GM21381 (cell line): ENCODE measurements around the gene NEUROD4.

Experiments
- ATAC-seq: cut with Tn5 transposase; IDR thresholded peaks from one replicate; pipeline ENCODE4 v1.9.1; 2021; ENCODE audit warnings: mild to moderate bottlenecking, moderate library complexity; ENCODE audit not compliant: unreplicated experiment

NEUROD4 gene

DNA sequence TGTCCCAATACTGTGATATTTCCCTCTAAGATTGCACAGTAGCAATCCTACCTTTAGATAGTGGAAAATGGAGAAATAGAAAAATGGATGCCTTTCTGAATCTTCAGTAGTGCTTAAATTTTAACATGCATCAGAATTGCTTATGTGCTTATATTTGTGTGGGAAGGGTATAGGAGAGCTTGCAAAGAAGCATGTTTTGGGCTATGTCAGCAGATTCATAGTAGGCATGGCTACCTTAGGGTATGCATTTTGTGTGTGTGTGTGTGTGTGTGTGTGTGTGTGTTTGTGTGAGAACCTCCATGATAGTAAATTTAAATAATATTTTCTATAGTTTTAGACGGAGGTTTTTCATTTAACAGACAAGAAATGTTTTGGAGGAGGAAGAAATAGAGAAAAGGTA is 38.3 kb downstream of the NEUROD4 start:
- ATAC-seq: no peak

GRCh38 chr12:55058776-55059175 is 39.0 kb downstream of the NEUROD4 start:
- no peak for ATAC-seq

- ATAC-seq: peak; percentile 99
Observed at GRCh38 chr12:55060470-55060869, 40.7 kb downstream of the NEUROD4 start.

DNA sequence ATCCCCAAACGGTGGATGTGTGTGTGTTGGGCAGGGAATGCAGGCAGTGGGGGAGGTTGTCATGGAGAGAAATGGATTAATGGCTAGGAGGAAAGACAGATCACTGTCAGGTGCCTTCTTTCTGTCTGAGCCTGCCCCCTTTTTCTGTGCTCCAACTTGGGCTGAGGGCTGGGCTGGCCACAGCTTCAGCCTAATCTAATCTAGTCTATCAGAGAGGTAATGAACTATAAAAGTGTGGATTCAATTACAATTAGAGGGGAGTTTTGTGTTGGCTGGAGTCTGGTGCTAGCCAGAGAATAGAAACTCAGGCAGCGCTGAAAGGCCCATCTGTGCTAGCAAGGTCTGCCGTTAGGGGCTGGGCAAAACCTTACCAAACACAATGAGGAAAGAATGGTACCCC is 41.2 kb downstream of the NEUROD4 start:
- ATAC-seq: no peak

- no peak for ATAC-seq
Observed at GRCh38 chr12:55063291-55063690, 43.5 kb downstream of the NEUROD4 start.

GRCh38 chr12:55065535-55065934 is 45.8 kb downstream of the NEUROD4 start:
- no peak for ATAC-seq

- ATAC-seq: no peak
Observed at GRCh38 chr12:55067701-55068100, 47.9 kb downstream of the NEUROD4 start.

- peak; percentile 59 for ATAC-seq
Observed at GRCh38 chr12:55068416-55069010, 48.7 kb downstream of the NEUROD4 start.

DNA sequence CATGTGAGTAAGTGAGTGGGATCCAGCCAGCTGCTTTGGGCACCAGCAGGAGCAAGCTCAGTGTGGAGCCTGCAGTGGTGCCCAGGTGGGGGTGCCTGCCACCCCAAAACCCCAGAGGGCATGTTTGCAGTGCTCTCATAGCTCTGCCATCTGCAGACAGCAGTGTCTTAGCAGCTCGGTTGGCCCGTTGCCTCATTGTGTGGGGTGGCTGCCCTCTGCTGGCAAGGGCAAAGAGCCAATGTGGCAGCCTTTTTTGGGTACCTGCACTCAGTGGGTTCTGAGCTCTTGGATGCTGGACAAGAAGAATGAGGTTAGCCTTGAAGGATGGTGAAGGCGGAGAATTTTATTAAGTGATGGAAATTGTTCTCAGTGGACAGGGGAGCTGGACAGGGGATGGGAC is 52.3 kb downstream of the NEUROD4 start:
- ATAC-seq: peak; percentile 50

DNA sequence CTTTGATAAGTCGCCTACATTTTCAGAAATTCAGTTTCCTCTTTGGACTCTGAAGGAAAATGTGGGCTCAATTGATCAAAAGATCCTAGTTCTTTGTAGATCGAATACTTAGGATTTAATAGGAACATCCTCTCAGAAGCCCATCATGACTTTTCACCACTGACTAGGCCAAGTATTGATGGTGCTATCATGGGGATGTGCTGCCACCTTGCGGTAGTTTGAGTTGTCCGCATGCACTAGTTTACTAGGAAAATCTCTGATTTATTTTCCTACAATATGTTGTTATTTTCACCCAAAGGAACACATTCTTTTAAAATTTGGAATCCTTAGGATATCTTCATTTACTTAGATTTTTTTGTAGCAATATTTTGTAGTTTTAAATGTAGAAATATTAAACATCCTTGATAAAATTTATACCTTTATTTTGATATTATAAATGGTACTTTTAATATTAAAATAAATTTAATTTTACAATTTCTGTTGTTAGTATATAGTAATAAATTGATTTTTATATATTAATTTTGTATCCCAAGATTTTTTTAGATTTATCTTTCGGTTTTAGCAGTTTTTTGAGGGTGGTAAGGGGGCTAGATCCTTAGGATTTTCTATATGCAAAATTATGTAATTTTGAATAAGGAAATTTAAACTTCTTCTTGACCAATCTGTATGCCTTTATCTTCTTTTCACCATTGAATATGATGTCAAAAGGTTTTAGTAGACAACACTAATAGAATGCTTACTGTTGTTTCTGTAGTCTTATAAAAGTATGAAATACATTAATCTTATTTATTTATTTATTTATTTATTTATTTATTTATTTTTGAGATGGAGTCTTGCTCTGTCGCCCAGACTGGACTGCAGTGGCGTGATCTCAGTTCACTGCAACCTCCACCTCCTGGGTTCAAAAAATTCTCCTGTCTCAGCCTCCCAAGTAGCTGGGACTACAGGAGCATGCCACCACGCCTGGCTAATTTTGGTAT is 53.6 kb downstream of the NEUROD4 start:
- ATAC-seq: peak; percentile 57

DNA sequence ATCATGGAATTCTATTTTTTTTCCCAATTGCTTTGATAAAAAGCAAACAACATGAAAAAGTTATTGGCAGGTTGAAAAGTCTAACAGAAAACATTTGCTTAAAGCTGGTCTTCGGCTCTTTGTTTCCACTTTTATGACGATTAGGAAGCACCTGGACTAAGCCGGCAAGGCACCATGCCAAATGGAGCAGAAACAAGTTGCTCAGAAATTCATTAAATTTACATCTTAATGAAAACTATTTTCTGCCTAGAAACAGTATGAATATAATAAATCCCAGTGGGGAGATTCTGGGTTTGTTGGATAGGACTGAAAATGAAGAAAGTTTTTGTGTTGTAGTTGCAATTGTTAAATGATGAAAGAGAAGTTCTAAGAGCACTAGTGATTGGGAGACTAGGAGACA is 55.0 kb downstream of the NEUROD4 start:
- no peak for ATAC-seq
